ENCODE data around the gene CLCN5.

DNA sequence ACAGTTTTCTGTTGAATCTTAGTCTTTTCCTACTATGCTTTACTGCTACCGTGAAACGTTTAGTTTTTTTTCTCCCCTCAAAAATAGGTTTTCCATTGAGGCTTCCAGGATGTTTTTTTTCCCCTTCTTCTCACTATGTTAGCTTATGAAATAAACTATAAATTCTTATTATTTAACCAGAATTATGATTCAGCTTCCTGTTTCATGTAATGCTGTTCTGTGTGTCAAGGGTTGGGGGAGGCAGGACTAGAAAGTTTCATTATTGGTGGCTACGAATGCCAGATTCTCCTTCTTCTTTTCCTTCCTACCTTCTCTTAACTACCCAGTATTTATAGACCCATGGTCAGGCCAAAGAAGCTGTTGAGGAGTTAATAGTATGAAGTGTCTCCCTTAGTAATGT, 11.8 kb downstream of the CLCN5 start:
- no peak for TF ChIP-seq POLR2A (IDR thresholded peaks at IDR 0.05; ENCODE audit: low read depth, low read length)
- TF ChIP-seq TAF1 (IDR thresholded peaks at IDR 0.05; ENCODE audit: low read depth, low read length): no peak
- no peak for TF ChIP-seq POLR2AphosphoS5 (IDR thresholded peaks at IDR 0.05; ENCODE audit: low read depth, low read length)
